Epithelial cell of prostate (primary cell): ENCODE results near the gene PGM3.
"Not testable (repeated sequence)": the region's sequence is repeated elsewhere in the genome, so short reads cannot be mapped to it uniquely, and the experiment has no call there.

Source experiments
- DNase-seq: peaks from one replicate; pipeline ENCODE4 v3.0.0-alpha.2; 2011; ENCODE audit warnings: low read depth, low spot score
- H3K27ac ChIP-seq: fragments of 450-650 bp; 2 replicates; pipeline ENCODE4 v1.5.1; 2017; ENCODE audit warnings: mild to moderate bottlenecking

PGM3 gene, protein sequence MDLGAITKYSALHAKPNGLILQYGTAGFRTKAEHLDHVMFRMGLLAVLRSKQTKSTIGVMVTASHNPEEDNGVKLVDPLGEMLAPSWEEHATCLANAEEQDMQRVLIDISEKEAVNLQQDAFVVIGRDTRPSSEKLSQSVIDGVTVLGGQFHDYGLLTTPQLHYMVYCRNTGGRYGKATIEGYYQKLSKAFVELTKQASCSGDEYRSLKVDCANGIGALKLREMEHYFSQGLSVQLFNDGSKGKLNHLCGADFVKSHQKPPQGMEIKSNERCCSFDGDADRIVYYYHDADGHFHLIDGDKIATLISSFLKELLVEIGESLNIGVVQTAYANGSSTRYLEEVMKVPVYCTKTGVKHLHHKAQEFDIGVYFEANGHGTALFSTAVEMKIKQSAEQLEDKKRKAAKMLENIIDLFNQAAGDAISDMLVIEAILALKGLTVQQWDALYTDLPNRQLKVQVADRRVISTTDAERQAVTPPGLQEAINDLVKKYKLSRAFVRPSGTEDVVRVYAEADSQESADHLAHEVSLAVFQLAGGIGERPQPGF

DNA sequence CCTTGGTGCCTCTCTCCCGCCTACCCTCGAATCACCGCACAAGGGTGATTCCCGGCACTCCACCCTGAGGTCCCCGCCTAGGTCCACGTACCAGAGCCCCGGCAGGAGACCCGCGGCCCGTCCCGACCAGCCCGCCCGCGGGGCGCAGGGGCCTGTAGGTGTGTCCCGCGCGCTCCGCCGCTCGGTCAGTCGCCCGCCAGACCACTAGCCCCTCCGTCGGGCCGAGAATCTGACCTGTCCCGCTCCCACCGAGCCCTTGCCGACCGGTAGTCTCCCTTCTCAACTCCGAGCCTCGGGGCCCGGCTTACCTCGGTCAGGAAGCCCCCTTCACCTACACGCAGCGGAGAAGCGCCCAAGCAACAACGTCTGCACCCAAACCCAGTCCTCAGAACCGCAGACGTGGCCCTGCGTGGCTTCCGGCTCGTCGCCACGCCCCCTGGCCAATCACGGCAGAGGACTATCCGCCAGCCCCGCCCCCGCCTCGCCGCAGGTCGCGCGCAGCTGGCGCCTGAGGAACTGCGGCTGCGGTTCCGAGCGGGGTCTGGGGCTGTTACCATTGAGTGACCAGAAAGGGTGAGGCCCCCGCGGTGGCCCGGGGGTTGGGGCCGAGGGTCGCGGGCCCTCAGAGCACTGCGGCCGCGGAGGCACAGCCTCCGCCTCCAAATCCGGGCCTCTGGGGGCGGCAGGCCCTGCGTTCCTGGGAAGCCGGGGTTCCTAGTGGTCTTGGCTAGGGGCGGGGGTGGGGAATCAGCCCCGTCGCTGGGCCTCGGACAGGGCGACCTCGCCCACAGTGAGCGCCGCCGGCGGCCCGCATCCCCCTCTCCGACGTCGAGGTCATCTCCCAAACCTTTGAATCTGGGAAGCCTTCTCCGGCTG is at the start of gene PGM3, which contains the start of gene RWDD2A:
PGM3 (minus strand) TSS at position 395 of the 876 bp plus-strand sequence. CDS start 2,253 bp downstream, outside the sequence.
RWDD2A (plus strand) TSS at position 487 of the 876 bp plus-strand sequence. CDS start 1,095 bp downstream, outside the sequence.
- DNase-seq, result no peak
- H3K27ac ChIP-seq, result peak within 1 kb of the TSS; percentile 54

- DNase-seq, result no peak
- H3K27ac ChIP-seq, result no peak overlapping the region
Observed at GRCh38 chr6:83231146-83231545, 38.1 kb upstream of the PGM3 start.

GRCh38 chr6:83226517-83226916 is 33.5 kb upstream of the PGM3 start:
- no peak for DNase-seq
- H3K27ac ChIP-seq, result no peak overlapping the region

DNA sequence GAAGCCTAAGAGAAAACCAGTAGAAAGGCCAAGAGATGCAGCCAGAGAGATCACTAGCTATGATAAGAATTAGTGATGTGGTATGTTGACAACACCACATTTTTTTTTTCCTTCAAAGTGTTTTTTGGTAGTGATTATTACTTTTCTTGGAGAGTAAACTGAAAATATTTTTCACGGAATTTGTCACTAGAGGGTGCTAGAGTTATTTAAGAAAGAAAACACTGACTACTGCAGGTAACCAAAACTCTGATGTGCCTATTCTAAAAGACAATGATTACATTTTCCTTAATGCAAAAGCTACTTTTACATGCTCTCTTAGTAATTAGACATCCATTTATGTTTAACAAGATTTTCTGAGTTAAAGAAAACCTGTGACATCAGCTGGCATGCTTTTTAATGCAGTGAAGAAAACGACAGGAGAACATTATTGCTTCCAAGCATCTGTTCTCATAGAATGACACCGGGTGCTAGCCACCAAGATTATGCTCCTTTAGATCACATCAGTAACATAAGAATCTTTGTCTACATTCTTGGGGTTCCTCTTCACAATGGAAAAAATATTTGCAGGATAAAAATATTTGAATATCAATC is 28.9 kb upstream of the PGM3 start:
- H3K27ac ChIP-seq, result no peak overlapping the region
- no peak for DNase-seq

DNA sequence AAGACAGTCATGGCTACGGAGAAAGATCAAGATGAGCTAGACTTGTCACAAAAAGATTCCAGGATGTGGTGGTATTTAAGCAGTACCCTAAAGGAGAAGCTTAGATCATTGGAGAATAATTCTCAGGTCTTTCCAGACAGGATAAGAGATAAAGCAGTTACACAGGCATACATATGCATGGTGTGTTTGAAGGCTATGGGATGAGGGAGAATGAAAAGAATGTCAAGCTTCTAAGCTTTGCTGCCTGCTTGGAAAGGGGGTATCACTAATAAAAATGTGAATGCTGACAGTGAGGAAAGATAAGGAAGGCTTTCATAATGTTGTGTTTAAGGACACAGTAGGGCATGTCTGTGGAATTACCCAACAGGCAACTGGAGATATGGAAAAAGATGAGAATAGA is 28.2 kb upstream of the PGM3 start:
- no peak overlapping the region for H3K27ac ChIP-seq
- no peak for DNase-seq

DNA sequence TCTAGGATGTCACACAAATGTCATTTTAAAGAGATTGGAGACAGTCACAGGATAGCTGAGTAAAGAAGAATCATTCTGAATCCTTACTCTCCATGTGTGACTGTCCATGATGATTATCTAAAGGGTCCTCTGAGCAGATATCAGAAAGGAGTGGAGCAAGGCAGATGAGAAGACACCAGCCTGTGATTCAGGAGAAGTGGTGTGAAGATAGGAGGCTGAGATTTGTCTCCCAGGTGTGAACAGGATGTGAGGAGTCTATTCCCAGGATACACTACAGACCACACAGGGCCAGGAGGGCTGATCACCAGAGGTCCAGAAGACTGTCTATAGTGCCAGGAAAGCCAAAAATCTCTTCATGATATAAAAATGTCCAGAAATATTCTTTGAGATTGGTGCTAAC is 27.1 kb upstream of the PGM3 start:
- DNase-seq, result no peak
- no peak overlapping the region for H3K27ac ChIP-seq

DNA sequence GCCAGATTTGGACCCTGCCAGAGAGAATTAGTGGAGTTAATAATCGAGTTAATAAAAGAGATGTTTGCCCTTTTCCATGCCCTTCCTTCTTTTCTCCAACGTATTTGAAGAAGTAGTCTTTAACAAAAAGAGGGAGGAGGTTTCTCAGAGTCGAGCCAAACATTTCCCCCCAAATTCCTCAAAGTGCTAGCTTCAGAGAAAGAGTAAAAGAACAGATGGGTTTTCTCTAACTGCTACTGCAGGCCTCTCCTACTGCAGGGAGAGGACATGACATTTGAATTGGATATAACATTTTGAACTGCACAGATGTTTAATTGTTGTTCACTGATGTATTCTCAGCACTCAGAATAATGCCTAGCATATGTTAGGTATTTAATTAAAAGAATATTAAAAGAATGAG is 25.6 kb upstream of the PGM3 start:
- H3K27ac ChIP-seq, result no peak overlapping the region
- no peak for DNase-seq

DNA sequence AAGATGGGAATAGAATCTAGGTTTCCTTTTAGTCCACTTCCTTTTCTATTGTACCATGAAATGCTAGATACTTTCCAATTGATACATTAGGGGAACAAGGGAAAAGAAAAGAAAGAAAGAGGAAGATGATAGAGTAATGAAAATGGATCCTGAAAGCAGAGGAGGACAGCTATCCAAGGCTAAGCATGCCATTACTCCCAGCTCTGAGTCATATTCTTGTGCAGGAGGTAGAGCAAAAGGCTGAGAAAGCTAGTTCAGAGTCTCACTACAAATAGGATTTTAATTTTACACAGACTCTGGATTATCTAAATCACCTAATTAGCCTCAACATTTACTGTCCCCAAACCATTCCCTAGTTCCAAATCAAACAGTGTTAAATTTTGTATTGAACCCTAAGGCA is 23.7 kb upstream of the PGM3 start:
- DNase-seq, result no peak
- H3K27ac ChIP-seq, result no peak overlapping the region

GRCh38 chr6:83215131-83216047 is 22.3 kb upstream of the PGM3 start:
- no peak for DNase-seq
- H3K27ac ChIP-seq, result no peak overlapping the region

DNA sequence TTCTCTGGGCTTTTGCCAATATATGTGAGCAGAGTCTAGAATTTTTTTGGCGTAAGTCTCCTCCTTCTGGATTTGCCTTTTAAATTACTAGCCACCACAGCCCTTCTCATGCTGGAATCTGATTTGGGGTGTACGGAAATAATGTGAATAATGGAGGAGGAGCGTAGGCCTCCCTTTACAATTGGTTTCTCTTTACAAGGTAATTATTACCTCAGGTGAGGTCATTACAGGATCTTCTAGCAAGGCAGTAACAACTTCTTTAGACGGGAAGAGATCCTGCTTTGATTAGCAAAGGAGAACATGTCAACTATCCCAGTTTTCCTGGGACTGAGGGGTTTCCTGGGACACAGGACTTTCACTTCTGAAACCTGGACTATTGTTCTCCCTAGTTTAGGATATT is 9.0 kb upstream of the PGM3 start:
- DNase-seq, result no peak
- H3K27ac ChIP-seq, result no peak overlapping the region

GRCh38 chr6:83199863-83200225 is 6.8 kb upstream of the PGM3 start:
- peak overlapping the region; percentile 66 for H3K27ac ChIP-seq
- DNase-seq, result peak; percentile 79

DNA sequence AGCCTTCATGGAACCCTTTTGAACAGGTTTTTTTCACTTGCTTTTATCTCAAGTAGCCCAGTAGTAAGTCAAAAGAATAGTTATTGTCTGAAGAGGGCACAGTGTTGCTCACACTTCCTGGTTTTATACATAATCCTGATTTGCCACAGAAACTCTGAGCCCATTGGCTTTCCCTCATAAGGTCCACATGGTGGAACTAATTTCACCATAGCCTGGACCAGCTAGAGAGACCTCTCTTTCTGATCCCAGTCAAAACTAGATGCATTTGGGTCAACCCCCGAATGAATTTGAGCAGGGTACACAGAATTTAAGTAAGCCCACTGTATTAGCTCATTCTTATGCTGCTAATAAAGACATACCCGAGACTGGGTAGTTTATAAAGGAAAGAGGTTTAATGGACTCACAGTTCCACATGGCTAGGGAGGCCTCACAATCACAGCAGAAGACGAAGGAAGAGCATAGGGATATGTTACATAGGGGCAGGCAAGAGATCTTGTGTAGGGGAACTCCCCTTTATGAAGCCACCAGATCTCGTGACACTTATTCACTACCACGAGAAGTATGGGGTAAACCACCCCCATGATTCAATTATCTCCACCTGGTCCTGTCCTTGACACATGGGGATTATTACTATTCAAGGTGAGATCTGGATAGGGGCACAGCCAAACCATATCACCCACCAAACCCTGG is 6.3 kb upstream of the PGM3 start:
- DNase-seq, result no peak

DNA sequence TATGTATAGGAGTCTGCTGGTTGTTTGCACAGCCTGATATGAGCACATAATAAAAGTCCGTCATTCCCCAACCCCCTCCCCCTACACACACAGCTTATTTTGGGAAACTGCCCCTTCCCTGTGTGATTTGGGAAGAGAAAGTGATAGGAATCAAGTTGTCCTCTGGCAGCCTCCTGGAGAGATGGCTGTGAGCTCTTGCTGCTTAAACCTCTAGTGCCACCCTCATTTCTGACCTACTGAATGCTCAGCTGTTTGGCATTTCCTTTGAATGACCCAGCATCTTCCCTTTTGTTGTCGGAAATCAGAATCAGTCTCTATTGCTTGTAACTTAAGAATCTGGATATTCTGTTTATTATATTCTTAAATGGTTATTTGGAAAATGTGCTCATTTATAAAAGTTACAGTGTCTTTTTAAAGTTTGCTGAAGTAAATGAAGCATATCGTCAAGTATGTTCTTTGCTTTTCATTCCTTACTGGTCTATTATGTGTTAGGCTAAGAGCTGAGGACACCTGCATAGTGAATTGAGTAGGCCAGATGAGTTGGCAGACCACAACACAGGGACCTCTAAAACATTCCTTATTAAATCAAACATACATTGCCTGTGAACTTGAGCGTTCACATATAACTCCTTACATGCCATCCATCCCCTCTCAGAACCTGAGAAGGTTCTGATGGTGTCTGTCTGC is 5.6 kb upstream of the PGM3 start:
- H3K27ac ChIP-seq, result peak overlapping the region; percentile 66
- no peak for DNase-seq

More for the DNA sequence above, 6.3 kb upstream of the PGM3 start:
- H3K27ac ChIP-seq, result peak overlapping the region; percentile 66

GRCh38 chr6:83193747-83194566 is 892 bp upstream of the PGM3 start:
- DNase-seq, result no peak

GRCh38 chr6:83192456-83192855 is 609 bp downstream of the PGM3 start:
- peak overlapping the region; percentile 54 for H3K27ac ChIP-seq
- no peak for DNase-seq

More at GRCh38 chr6:83193747-83194566, 892 bp upstream of the PGM3 start:
- no peak overlapping the region for H3K27ac ChIP-seq

GRCh38 chr6:83191974-83192373 is 1.1 kb downstream of the PGM3 start:
- not testable (repeated sequence) for H3K27ac ChIP-seq

GRCh38 chr6:83190626-83191025 is 2.4 kb downstream of the PGM3 start:
- DNase-seq, result no peak
- no peak overlapping the region for H3K27ac ChIP-seq

More at GRCh38 chr6:83191974-83192373, 1.1 kb downstream of the PGM3 start:
- not testable (repeated sequence) for DNase-seq
